Thyroid gland (tissue), 4 donors: ENCODE measurements around the gene SLC24A4.

ENCODE experiments used
- CTCF ChIP-seq, 6 experiments: fragments of 200-600 bp in 3 of 6; fragments of 450-650 bp in 3 of 6; sonication (generic) in 3 of 6; IDR thresholded peaks; one replicate each; pipeline ENCODE4 v1.5.1; 2016 to 2019; ENCODE audit warnings: antibody characterized with exemption in 6 of 6, mild to moderate bottlenecking in 2 of 6, inconsistent platforms in 1 of 6, moderate library complexity in 1 of 6
- POLR2A ChIP-seq, 2 donors: fragments of 450-650 bp; IDR thresholded peaks; one replicate each; pipeline ENCODE4 v1.6.1; 2017; ENCODE audit warnings: antibody characterized with exemption in 2 of 2, mild to moderate bottlenecking in 2 of 2, moderate library complexity in 1 of 2

GRCh38 chr14:92480856-92481255, 157.9 kb downstream of the SLC24A4 start:
- TF ChIP-seq CTCF (IDR thresholded peaks at IDR 0.05) (no peak), POLR2A (IDR thresholded peaks at IDR 0.05) (no peak)
